Endothelial cell of umbilical vein (primary cell): ENCODE measurements around the gene AFTPH. TPM values are rescaled to one million over a fixed set of nuclear protein-coding genes. Genes with fewer than 3 reads are reported as not detected.

Experiments used
- BruUV-seq: library from RNA; stranded (reverse); fragments of 400-500 nt; replicated peaks from 2 replicates; lab custom pipeline; 2021; lab: Mats Ljungman, UMichigan
- CTCF ChIA-PET: fragments of 300-600, 350-600 bp; sonication (Branson Sonifier 250); formaldehyde crosslinking; loops from one replicate; lab custom pipeline; 2021; ENCODE audit warnings: antibody characterized with exemption, inconsistent platforms; lab: Charles Lee
- POLR2A ChIA-PET: fragments of 300-600, 350-600 bp; sonication (Branson Sonifier 250); formaldehyde crosslinking; loops from one replicate; lab custom pipeline; 2021; ENCODE audit warnings: antibody characterized with exemption, inconsistent platforms; lab: Charles Lee
- DNase-seq: peaks from one replicate; pipeline ENCODE4 v3.0.0-alpha.2; 2011; ENCODE audit warnings: low read depth, low spot score
- FAIRE-seq: peaks from 2 replicates; lab custom pipeline; 2011; peaks lifted over from hg19 to GRCh38; lab: Jason Lieb, UNC
- H2AFZ ChIP-seq: 2 replicates; pipeline ENCODE4 v1.6.0; 2012; ENCODE audit warnings: low read depth, low read length, control low read depth, inconsistent platforms
- H3K27ac ChIP-seq: 2 replicates; pipeline ENCODE4 v1.5.1; 2011; ENCODE audit warnings: low read depth, mild to moderate bottlenecking, control low read depth, low read length, moderate library complexity; ENCODE audit not compliant: insufficient read depth
- H3K27me3 ChIP-seq, 2 experiments: 2 replicates each; pipeline versions ENCODE4 v1.6.0 to v1.6.1; 2011; ENCODE audit warnings: low read length in 2 of 2, mixed read lengths in 1 of 2; ENCODE audit not compliant: control insufficient read depth in 2 of 2, insufficient read depth in 2 of 2
- H3K36me3 ChIP-seq, 2 experiments: 2 replicates in 1 of 2; 3 replicates in 1 of 2; pipeline ENCODE4 v1.5.1; 2011; ENCODE audit warnings: low read length in 2 of 2, mild to moderate bottlenecking in 1 of 2, moderate library complexity in 1 of 2; ENCODE audit not compliant: control insufficient read depth in 2 of 2, insufficient read depth in 2 of 2; ENCODE audit errors: extremely low read depth in 1 of 2
- H3K4me1 ChIP-seq: 3 replicates; pipeline ENCODE4 v1.5.1; 2011; ENCODE audit warnings: mild to moderate bottlenecking, low read length; ENCODE audit not compliant: control insufficient read depth, insufficient read depth; ENCODE audit errors: extremely low read depth
- H3K4me2 ChIP-seq: 2 replicates; pipeline ENCODE4 v1.6.1; 2011; ENCODE audit warnings: low read length, control low read depth, mixed read lengths; ENCODE audit not compliant: insufficient read depth
- H3K4me3 ChIP-seq, 3 experiments: fragments of 200-600 bp in 1 of 3; sonication (generic), shearing (Covaris generic) in 1 of 3; replicated peaks in 1 of 3; 2 replicates each; pipeline ENCODE4 v1.5.1; 2011 to 2016; ENCODE audit warnings: control low read depth in 3 of 3, low read length in 3 of 3, mild to moderate bottlenecking in 2 of 3, inconsistent platforms in 1 of 3, low read depth in 1 of 3, moderate library complexity in 1 of 3; ENCODE audit not compliant: insufficient read depth in 1 of 3
- H3K79me2 ChIP-seq: 2 replicates; pipeline ENCODE4 v1.6.0; 2012; ENCODE audit warnings: low read length, inconsistent platforms; ENCODE audit not compliant: control insufficient read depth, insufficient read depth
- H3K9ac ChIP-seq: replicated peaks from 2 replicates; pipeline ENCODE3; 2011; ENCODE audit warnings: low read length, control low read depth; ENCODE audit not compliant: insufficient read depth; ENCODE audit errors: extremely low read depth
- H3K9me1 ChIP-seq: replicated peaks from 3 replicates; pipeline ENCODE4 v1.6.0; 2011; ENCODE audit warnings: mild to moderate bottlenecking, low read length; ENCODE audit not compliant: control insufficient read depth, insufficient read depth; ENCODE audit errors: extremely low read depth
- H3K9me3 ChIP-seq: replicated peaks from 2 replicates; pipeline ENCODE4 v1.5.1; 2012; ENCODE audit warnings: low read length, inconsistent platforms; ENCODE audit not compliant: control insufficient read depth, insufficient read depth
- H4K20me1 ChIP-seq: replicated peaks from 2 replicates; pipeline ENCODE3; 2011; ENCODE audit warnings: mild to moderate bottlenecking, low read length; ENCODE audit not compliant: control insufficient read depth, insufficient read depth; ENCODE audit errors: extremely low read depth
- EZH2 ChIP-seq: IDR thresholded peaks from 2 replicates; pipeline ENCODE4 v1.6.1; 2012; ENCODE audit warnings: borderline replicate concordance, low read depth, mild to moderate bottlenecking, moderate library complexity, low read length, inconsistent platforms; ENCODE audit not compliant: severe bottlenecking
- FOS ChIP-seq: IDR thresholded peaks from 2 replicates; pipeline ENCODE4 v1.6.1; 2011; ENCODE audit warnings: mild to moderate bottlenecking, low read length, moderate library complexity, borderline replicate concordance; ENCODE audit not compliant: insufficient read depth
- GATA2 ChIP-seq: IDR thresholded peaks from 2 replicates; pipeline ENCODE4 v1.7.0; 2011; ENCODE audit warnings: low read depth, mild to moderate bottlenecking, moderate library complexity, mixed read lengths, low read length; ENCODE audit not compliant: insufficient read length, insufficient read depth
- JUN ChIP-seq: IDR thresholded peaks from 2 replicates; pipeline ENCODE4 v1.6.1; 2011; ENCODE audit warnings: borderline replicate concordance, low read depth; ENCODE audit not compliant: insufficient read length, insufficient read depth
- MAX ChIP-seq: IDR thresholded peaks from 2 replicates; pipeline ENCODE4 v1.6.1; 2011; ENCODE audit not compliant: insufficient read depth, insufficient read length
- MYC ChIP-seq: IDR thresholded peaks from one replicate; pipeline ENCODE4 v1.6.1; 2011; ENCODE audit warnings: mild to moderate bottlenecking, low read depth, low read length
- POLR2A ChIP-seq: IDR thresholded peaks from 2 replicates; pipeline ENCODE4 v1.6.1; 2012; ENCODE audit warnings: low read depth, mild to moderate bottlenecking, control low read depth, low read length
- POLR2AphosphoS5 ChIP-seq: IDR thresholded peaks from 2 replicates; pipeline ENCODE4 v1.6.1; 2012; ENCODE audit warnings: low read depth, mild to moderate bottlenecking, control low read depth, low read length, moderate library complexity; ENCODE audit not compliant: insufficient read depth
- dilution Hi-C: fragments of 300-500 bp; cut with MboI; formaldehyde crosslinking; loops from one replicate; pipeline ENCODE4 v1.15.0; 2019; ENCODE audit warnings: low sequenced_read_pairs; ENCODE audit not compliant: extremely low pct_ligation_motif_present
- intact Hi-C: fragments of 100-400 bp; cut with micrococcal nuclease; formaldehyde crosslinking; loops from one replicate; pipeline ENCODE4 v1.10.0; 2022
- polyA plus RNA-seq, 4 experiments: library from polyadenylated mRNA; depleted of rRNA in 3 of 4; stranded (reverse) in 3 of 4; unstranded in 1 of 4; fragments of >200 nt; gene quantifications; 2 replicates each; pipeline versions ENCODE4 v1.2.1 to v1.2.3, GENCODE V29; 2011 to 2012; ENCODE audit warnings: missing spikeins in 1 of 4
- total RNA-seq: library from RNA; stranded (reverse); gene quantifications from 2 replicates; pipeline ENCODE4 v1.2.3, GENCODE V29; 2021
- TF ChIP-seq, protein P1 (sequence below), 2 donors: IDR thresholded peaks; 1 replicate in 1 of 2; 2 replicates in 1 of 2; pipeline ENCODE4 v1.5.1; 2011; ENCODE audit warnings: low read length in 2 of 2, mild to moderate bottlenecking in 2 of 2, moderate library complexity in 2 of 2, control low read depth in 1 of 2, inconsistent platforms in 1 of 2, low read depth in 1 of 2; ENCODE audit not compliant: insufficient read depth in 1 of 2; ENCODE audit errors: extremely low read depth in 1 of 2

AFTPH gene
- total and polyA plus RNA-seq, 2 donors (not counting 3 experiments of a cell fraction or from before 2014, with no cell fraction given) = 6.9 to 15.3 TPM

DNA sequence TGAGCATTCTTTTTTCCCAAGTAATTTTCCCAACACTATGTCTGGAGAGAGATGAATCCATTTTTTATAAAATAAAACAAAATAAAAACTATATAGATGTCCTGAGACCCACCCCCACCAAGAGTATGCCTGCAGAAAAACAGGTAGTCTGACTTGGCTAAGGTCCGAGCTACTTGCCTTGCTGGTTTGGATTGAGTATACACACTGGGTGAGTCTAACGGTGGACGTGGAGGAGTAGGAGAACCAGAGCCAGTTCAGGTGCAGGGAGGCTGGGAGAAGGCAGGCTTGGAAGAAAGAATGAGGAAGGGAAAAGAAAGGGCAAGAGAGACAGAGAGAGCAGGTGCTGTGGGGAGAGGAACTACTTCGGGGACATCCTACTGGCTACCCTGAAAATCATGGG, 21.3 kb upstream of the AFTPH start:
- Histone ChIP-seq H2AFZ (no peak overlapping the region), H3K4me2 (no peak overlapping the region), H3K36me3 (no peaks in the 10 kb centered on the region), H3K4me3 (no peak overlapping the region), H3K9ac (no peak overlapping the region), H3K79me2 (no peaks in the 10 kb centered on the region), H3K4me1 (no peaks in the 10 kb centered on the region), H3K9me3 (no peaks in the 10 kb centered on the region), H3K27me3 (peaks cover 25 to 31% of the 10 kb centered on the region in 2 experiments), H4K20me1 (no peaks in the 10 kb centered on the region), H3K27ac (no peak overlapping the region), H3K9me1 (no peaks in the 10 kb centered on the region)
- no TSS peak for BruUV-seq
- DNase-seq (no peak), FAIRE-seq (no peak)
- dilution Hi-C loops = no loop called here
- intact Hi-C loops = no loop called here
- POLR2A ChIA-PET = no interaction called here
- TF ChIP-seq GATA2 = no peak
- no peak for TF ChIP-seq EZH2
- no peak for TF ChIP-seq FOS
- TF ChIP-seq POLR2AphosphoS5 = no peak
- TF ChIP-seq MAX = no peak
- no peak for TF ChIP-seq JUN
- TF ChIP-seq, protein P1, sequence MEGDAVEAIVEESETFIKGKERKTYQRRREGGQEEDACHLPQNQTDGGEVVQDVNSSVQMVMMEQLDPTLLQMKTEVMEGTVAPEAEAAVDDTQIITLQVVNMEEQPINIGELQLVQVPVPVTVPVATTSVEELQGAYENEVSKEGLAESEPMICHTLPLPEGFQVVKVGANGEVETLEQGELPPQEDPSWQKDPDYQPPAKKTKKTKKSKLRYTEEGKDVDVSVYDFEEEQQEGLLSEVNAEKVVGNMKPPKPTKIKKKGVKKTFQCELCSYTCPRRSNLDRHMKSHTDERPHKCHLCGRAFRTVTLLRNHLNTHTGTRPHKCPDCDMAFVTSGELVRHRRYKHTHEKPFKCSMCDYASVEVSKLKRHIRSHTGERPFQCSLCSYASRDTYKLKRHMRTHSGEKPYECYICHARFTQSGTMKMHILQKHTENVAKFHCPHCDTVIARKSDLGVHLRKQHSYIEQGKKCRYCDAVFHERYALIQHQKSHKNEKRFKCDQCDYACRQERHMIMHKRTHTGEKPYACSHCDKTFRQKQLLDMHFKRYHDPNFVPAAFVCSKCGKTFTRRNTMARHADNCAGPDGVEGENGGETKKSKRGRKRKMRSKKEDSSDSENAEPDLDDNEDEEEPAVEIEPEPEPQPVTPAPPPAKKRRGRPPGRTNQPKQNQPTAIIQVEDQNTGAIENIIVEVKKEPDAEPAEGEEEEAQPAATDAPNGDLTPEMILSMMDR (IDR thresholded peaks at IDR 0.05; ENCODE audit: extremely low read depth in 1 of 2, insufficient read depth in 1 of 2, low read depth in 1 of 2, low read length in 2 of 2) = no peak
- no peak for TF ChIP-seq MYC
- TF ChIP-seq POLR2A = no peak
- CTCF ChIA-PET = interaction anchor here (1.2 to 3.3 kb wide), 4 partner anchors 15 to 172 kb away, joined by 3 to 15 read pairs (median 7); no protein-coding TSS in a partner anchor
